Activated CD4-positive, alpha-beta T cell treated with anti-CD3 and anti-CD28 coated beads for 36 hours (primary cell): ENCODE data around the gene TLL2. TPM values are rescaled to one million over a fixed set of nuclear protein-coding genes. Genes with fewer than 3 reads are reported as not detected.
A peak's percentile ranks its signal among the peaks of the same experiment; 100 is the strongest.

ENCODE experiments used
- ATAC-seq: fragments of 200-7000 bp; cut with Tn5 transposase; one replicate; pipeline ENCODE4 v1.10.0; 2021; ENCODE audit warnings: mild to moderate bottlenecking, moderate library complexity
- CTCF ChIA-PET: fragments of 350-600 bp; sonication (Branson Sonifier 250); formaldehyde crosslinking; loops from one replicate; lab custom pipeline; 2021; ENCODE audit warnings: antibody characterized with exemption; lab: Charles Lee
- POLR2A ChIA-PET: fragments of 350-600 bp; sonication (Branson Sonifier 250); formaldehyde crosslinking; loops from one replicate; lab custom pipeline; 2021; ENCODE audit warnings: antibody characterized with exemption, inconsistent platforms; lab: Charles Lee
- DNase-seq: peaks from one replicate; pipeline ENCODE4 v3.0.0-alpha.2; 2020
- H3K27ac Mint-ChIP-seq: one replicate; pipeline ENCODE4 v1.8.0; 2021; ENCODE audit warnings: mixed read lengths
- H3K27me3 Mint-ChIP-seq: one replicate; pipeline ENCODE4 v1.8.0; 2021; ENCODE audit warnings: mixed read lengths
- H3K36me3 Mint-ChIP-seq: one replicate; pipeline ENCODE4 v1.8.0; 2021; ENCODE audit warnings: low read depth, mixed read lengths
- H3K4me1 Mint-ChIP-seq: one replicate; pipeline ENCODE4 v1.8.0; 2021; ENCODE audit warnings: mixed read lengths
- H3K4me3 Mint-ChIP-seq: one replicate; pipeline ENCODE4 v1.8.0; 2021; ENCODE audit warnings: mild to moderate bottlenecking, moderate library complexity, mixed read lengths
- H3K9me3 Mint-ChIP-seq: one replicate; pipeline ENCODE4 v1.8.0; 2021; ENCODE audit warnings: low read depth, mixed read lengths
- intact Hi-C, 2 experiments: fragments of 100-400 bp; cut with DNase I in 1 of 2; cut with micrococcal nuclease in 1 of 2; formaldehyde crosslinking; loops; one replicate each; pipeline versions ENCODE4 v1.14.2 to v1.15.1; 2022 to 2024; cut with DNase I, micrococcal nuclease
- total RNA-seq, 2 experiments: library from RNA; stranded (reverse); gene quantifications; one replicate each; pipeline ENCODE4 v1.2.3, GENCODE V29; 2021

Gene TLL2
- total RNA-seq, 2 experiments from 2014 or later = 0.02 TPM; not detected in 1

GRCh38 chr10:96491303-96491702, 22.4 kb downstream of the TLL2 start:
- ChIA-PET CTCF (interaction anchor here (0.6 kb wide), 1 partner anchor 68 kb away, joined by 3 read pairs; no protein-coding TSS in a partner anchor), POLR2A (no interaction called here)
- H3K36me3 Mint-ChIP-seq = no peaks in the 10 kb centered on the region
- H3K4me3 Mint-ChIP-seq = no peak overlapping the region
- peaks cover 3% of the 10 kb centered on the region for H3K27me3 Mint-ChIP-seq
- intact Hi-C loops = no loop called here
- DNase-seq = no peak
- ATAC-seq = no peak
- H3K4me1 Mint-ChIP-seq = no peaks in the 10 kb centered on the region
- no peak overlapping the region for H3K27ac Mint-ChIP-seq
- no peaks in the 10 kb centered on the region for H3K9me3 Mint-ChIP-seq

GRCh38 chr10:96488161-96488935, 25.4 kb downstream of the TLL2 start:
- POLR2A ChIA-PET = no interaction called here
- Mint-ChIP-seq H3K9me3 (no peaks in the 10 kb centered on the region), H3K27me3 (peaks cover 4% of the 10 kb centered on the region), H3K36me3 (no peaks in the 10 kb centered on the region), H3K27ac (no peak overlapping the region), H3K4me1 (no peaks in the 10 kb centered on the region), H3K4me3 (no peak overlapping the region)
- intact Hi-C loops = no loop called here
- DNase-seq = no peak
- CTCF ChIA-PET = interaction anchor here (0.5 kb wide), 1 partner anchor 722 kb away, joined by 3 read pairs; no protein-coding TSS in a partner anchor
- no peak for ATAC-seq

DNA sequence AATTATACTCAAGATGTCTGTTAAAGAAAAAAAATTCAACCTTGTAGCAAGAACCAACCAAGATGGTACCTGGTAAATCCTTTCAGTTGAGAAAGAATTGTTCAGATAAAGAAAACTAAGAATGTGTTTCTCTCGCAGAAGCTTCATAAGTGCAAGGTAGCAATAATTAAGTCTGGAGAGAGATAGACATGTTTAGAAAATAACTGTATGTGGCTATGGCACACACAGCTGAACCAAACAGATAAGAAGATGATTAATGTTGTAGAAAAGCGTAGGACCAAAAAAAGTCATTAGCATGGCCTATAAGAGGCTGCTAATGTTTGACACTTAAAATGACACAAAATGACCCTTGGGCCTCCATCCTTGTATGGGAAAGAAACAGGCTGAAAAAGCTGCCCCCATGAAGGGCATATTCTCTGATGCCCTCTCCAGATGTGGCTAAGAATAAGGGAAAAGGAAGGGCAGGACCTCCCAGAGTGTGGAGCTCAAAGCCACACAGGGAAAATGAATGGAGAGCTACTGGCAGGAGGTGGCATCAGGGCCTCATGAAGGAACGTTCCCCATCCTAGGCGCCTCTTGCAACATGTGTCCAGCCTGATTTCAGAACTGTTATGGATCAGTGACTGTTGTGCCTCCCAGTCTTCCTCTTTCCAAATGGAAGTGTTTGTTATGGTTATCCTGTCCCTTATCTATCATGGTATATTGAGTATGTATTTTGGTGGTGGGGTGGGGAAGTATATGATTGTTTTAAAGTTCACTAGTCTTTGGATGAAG, 30.7 kb downstream of the TLL2 start:
- intact Hi-C loops = no loop called here
- no peaks in the 10 kb centered on the region for H3K36me3 Mint-ChIP-seq
- H3K27ac Mint-ChIP-seq = no peak overlapping the region
- ATAC-seq (no peak), DNase-seq (no peak)
- H3K4me3 Mint-ChIP-seq = no peak overlapping the region
- no peaks in the 10 kb centered on the region for H3K9me3 Mint-ChIP-seq
- CTCF ChIA-PET = interaction anchor here (0.8 kb wide), 1 partner anchor 9 kb away, joined by 6 read pairs; no protein-coding TSS in a partner anchor
- peaks cover 8% of the 10 kb centered on the region for H3K27me3 Mint-ChIP-seq
- no peaks in the 10 kb centered on the region for H3K4me1 Mint-ChIP-seq
- POLR2A ChIA-PET = no interaction called here

GRCh38 chr10:96478355-96478754, 35.4 kb downstream of the TLL2 start:
- ATAC-seq (no peak), DNase-seq (no peak)
- H3K36me3 Mint-ChIP-seq = no peaks in the 10 kb centered on the region
- intact Hi-C loops = no loop called here
- no peak overlapping the region for H3K27ac Mint-ChIP-seq
- H3K9me3 Mint-ChIP-seq = no peaks in the 10 kb centered on the region
- peaks cover 4% of the 10 kb centered on the region for H3K27me3 Mint-ChIP-seq
- CTCF ChIA-PET = no interaction called here
- H3K4me1 Mint-ChIP-seq = no peaks in the 10 kb centered on the region
- H3K4me3 Mint-ChIP-seq = no peak overlapping the region
- POLR2A ChIA-PET = no interaction called here

GRCh38 chr10:96473866-96474265, 39.9 kb downstream of the TLL2 start:
- POLR2A ChIA-PET = no interaction called here
- intact Hi-C loops = no loop called here
- DNase-seq (no peak), ATAC-seq (no peak)
- CTCF ChIA-PET = no interaction called here
- Mint-ChIP-seq H3K4me3 (no peak overlapping the region), H3K4me1 (no peaks in the 10 kb centered on the region), H3K9me3 (no peaks in the 10 kb centered on the region), H3K27me3 (peaks cover 8% of the 10 kb centered on the region), H3K36me3 (no peaks in the 10 kb centered on the region), H3K27ac (no peak overlapping the region)

GRCh38 chr10:96470116-96470743, 43.5 kb downstream of the TLL2 start:
- ChIA-PET CTCF (interaction anchor here (0.6 to 1.3 kb wide), 6 partner anchors 8 to 567 kb away, joined by 3 to 5 read pairs (median 3); no protein-coding TSS in a partner anchor), POLR2A (no interaction called here)
- no peaks in the 10 kb centered on the region for H3K4me1 Mint-ChIP-seq
- H3K27me3 Mint-ChIP-seq = peaks cover 11% of the 10 kb centered on the region
- H3K9me3 Mint-ChIP-seq = no peaks in the 10 kb centered on the region
- intact Hi-C loops = no loop called here
- no peak overlapping the region for H3K27ac Mint-ChIP-seq
- ATAC-seq = peak; percentile 95
- DNase-seq = peak; percentile 61
- H3K4me3 Mint-ChIP-seq = no peak overlapping the region
- no peaks in the 10 kb centered on the region for H3K36me3 Mint-ChIP-seq

DNA sequence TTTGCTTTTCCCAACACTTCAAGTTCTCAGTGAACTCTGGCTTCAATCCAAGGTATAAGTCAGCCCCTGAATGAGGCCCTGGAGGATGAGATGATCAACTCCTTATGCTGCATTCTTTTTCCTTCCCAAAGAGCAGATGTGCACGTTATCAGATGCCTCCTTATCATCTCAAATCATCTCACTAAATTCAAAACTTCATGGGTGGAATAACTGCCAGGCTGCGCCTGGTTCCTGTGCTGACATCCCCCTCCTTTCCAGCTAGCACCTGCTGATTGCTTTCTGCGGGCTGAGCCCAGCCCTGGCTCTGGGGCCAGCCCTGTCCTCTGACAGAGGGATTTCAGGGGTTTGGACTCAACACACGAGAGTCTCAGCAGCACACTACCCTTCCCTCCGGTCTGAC, 44.9 kb downstream of the TLL2 start:
- POLR2A ChIA-PET = no interaction called here

DNA sequence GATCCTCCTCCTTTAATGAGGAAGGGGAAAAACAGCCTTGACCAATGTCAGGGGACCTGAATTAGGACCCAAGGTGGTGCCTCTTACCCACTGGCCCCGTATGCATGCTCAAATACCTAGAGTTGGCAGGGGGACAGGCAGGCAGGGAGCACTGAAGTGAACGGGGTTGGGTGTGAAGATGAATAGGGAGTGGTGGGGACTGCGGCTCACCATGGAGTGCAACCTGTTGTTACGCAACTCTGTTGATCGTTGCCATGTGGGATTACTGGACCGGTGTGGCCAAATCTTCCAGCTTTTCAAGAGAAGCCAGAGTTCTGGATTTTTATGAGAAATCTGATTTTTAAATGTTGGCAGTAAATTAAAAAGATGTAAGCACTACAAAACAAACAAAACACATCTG, 48.1 kb downstream of the TLL2 start:
- ATAC-seq (no peak), DNase-seq (no peak)
- H3K9me3 Mint-ChIP-seq = peaks cover 3% of the 10 kb centered on the region
- CTCF ChIA-PET = interaction anchor here (1.5 kb wide), 1 partner anchor 24 kb away, joined by 3 read pairs; no protein-coding TSS in a partner anchor
- no peaks in the 10 kb centered on the region for H3K36me3 Mint-ChIP-seq
- H3K4me3 Mint-ChIP-seq = no peak overlapping the region
- H3K27me3 Mint-ChIP-seq = peaks cover 8% of the 10 kb centered on the region
- intact Hi-C loops = no loop called here
- H3K4me1 Mint-ChIP-seq = no peaks in the 10 kb centered on the region
- no peak overlapping the region for H3K27ac Mint-ChIP-seq
- POLR2A ChIA-PET = no interaction called here

More for the DNA sequence above, 44.9 kb downstream of the TLL2 start:
- Mint-ChIP-seq H3K27ac (no peak overlapping the region), H3K9me3 (no peaks in the 10 kb centered on the region), H3K36me3 (no peaks in the 10 kb centered on the region), H3K4me3 (no peak overlapping the region), H3K27me3 (peaks cover 11% of the 10 kb centered on the region), H3K4me1 (no peaks in the 10 kb centered on the region)
- intact Hi-C loops = no loop called here
- CTCF ChIA-PET = interaction anchor here (0.5 to 0.6 kb wide), 2 partner anchors 11 to 73 kb away, joined by 3 to 4 read pairs; no protein-coding TSS in a partner anchor
- DNase-seq = no peak
- ATAC-seq = no peak

GRCh38 chr10:96463562-96463961, 50.2 kb downstream of the TLL2 start:
- no peak overlapping the region for H3K4me3 Mint-ChIP-seq
- ATAC-seq = no peak
- peaks cover 7% of the 10 kb centered on the region for H3K9me3 Mint-ChIP-seq
- H3K36me3 Mint-ChIP-seq = no peaks in the 10 kb centered on the region
- ChIA-PET CTCF (interaction anchor here (0.5 kb wide), 2 partner anchors 51 to 62 kb away, joined by 3 to 4 read pairs; no protein-coding TSS in a partner anchor), POLR2A (no interaction called here)
- peaks cover 3% of the 10 kb centered on the region for H3K27me3 Mint-ChIP-seq
- H3K27ac Mint-ChIP-seq = no peak overlapping the region
- no peak for DNase-seq
- H3K4me1 Mint-ChIP-seq = no peaks in the 10 kb centered on the region
- intact Hi-C loops = no loop called here

- Mint-ChIP-seq H3K4me3 (no peak overlapping the region), H3K9me3 (peaks cover 7% of the 10 kb centered on the region), H3K27me3 (no peaks in the 10 kb centered on the region), H3K27ac (no peak overlapping the region), H3K4me1 (no peaks in the 10 kb centered on the region), H3K36me3 (no peaks in the 10 kb centered on the region)
- POLR2A ChIA-PET = no interaction called here
- ATAC-seq = no peak
- no peak for DNase-seq
- intact Hi-C loops = no loop called here
- CTCF ChIA-PET = no interaction called here
These were observed 51.0 kb downstream of the TLL2 start for GRCh38 chr10:96462606-96463151.

DNA sequence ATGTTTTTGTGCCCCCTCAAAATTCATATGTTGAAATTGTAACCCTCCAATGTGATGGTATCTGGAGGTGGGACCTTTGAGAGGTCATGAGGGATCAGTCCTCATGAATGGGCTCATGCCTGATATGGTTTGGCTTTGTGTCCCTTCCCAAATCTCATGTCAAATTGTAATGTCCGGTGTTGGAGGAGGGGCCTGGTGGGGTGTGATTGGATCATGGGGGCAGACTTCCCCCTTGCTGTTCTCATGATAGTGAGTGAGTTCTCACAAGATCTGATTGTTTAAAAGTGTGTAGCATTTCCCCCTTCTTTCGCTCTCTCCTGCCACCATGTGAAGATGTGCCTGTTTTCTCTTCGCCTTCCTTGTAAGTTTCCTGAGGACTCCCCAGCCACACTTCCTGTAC, 53.4 kb downstream of the TLL2 start:
- ATAC-seq (no peak), DNase-seq (no peak)
- POLR2A ChIA-PET = no interaction called here
- H3K36me3 Mint-ChIP-seq = no peaks in the 10 kb centered on the region
- peaks cover 7% of the 10 kb centered on the region for H3K9me3 Mint-ChIP-seq
- H3K27ac Mint-ChIP-seq = no peak overlapping the region
- no peaks in the 10 kb centered on the region for H3K27me3 Mint-ChIP-seq
- CTCF ChIA-PET = interaction anchor here (0.6 kb wide), 1 partner anchor 9 kb away, joined by 3 read pairs; no protein-coding TSS in a partner anchor
- no peaks in the 10 kb centered on the region for H3K4me1 Mint-ChIP-seq
- intact Hi-C loops = no loop called here
- no peak overlapping the region for H3K4me3 Mint-ChIP-seq
